Suprapubic skin (tissue), 4 donors: Measurements from ENCODE around the gene GUCY1A2. TPM values are rescaled to one million over a fixed set of nuclear protein-coding genes. Genes with fewer than 3 reads are reported as not detected.

Experiments used
- DNase-seq, 2 donors: peaks; one replicate each; pipeline ENCODE4 v3.0.0-alpha.2; 2019; ENCODE audit warnings: low spot score in 2 of 2
- H3K27ac ChIP-seq: fragments of 200-600 bp; sonication (generic); one replicate; pipeline ENCODE4 v1.5.1; 2019
- H3K27me3 ChIP-seq: fragments of 200-600 bp; sonication (generic); one replicate; pipeline ENCODE4 v1.5.1; 2019
- H3K36me3 ChIP-seq: fragments of 200-600 bp; sonication (generic); one replicate; pipeline ENCODE4 v1.5.1; 2019
- H3K4me1 ChIP-seq: fragments of 200-600 bp; sonication (generic); one replicate; pipeline ENCODE4 v1.5.1; 2019
- H3K4me3 ChIP-seq: fragments of 200-600 bp; sonication (generic); one replicate; pipeline ENCODE4 v1.5.1; 2019; ENCODE audit warnings: mild to moderate bottlenecking
- H3K9me3 ChIP-seq: fragments of 200-600 bp; sonication (generic); one replicate; pipeline ENCODE4 v1.5.1; 2019
- CTCF ChIP-seq, 2 donors: fragments of 200-600 bp in 1 of 2; fragments of 450-650 bp in 1 of 2; sonication (generic) in 1 of 2; IDR thresholded peaks; one replicate each; pipeline ENCODE4 v1.5.1; 2016 to 2019; ENCODE audit warnings: antibody characterized with exemption in 2 of 2, mild to moderate bottlenecking in 1 of 2, moderate library complexity in 1 of 2
- EP300 ChIP-seq: sonication (generic); formaldehyde crosslinking; IDR thresholded peaks from one replicate; pipeline ENCODE4 v1.6.1; 2017; ENCODE audit warnings: antibody characterized with exemption
- POLR2A ChIP-seq, 2 donors: fragments of 450-650 bp; IDR thresholded peaks; one replicate each; pipeline ENCODE4 v1.6.1; 2017; ENCODE audit warnings: antibody characterized with exemption in 2 of 2, mild to moderate bottlenecking in 2 of 2, moderate library complexity in 2 of 2
- POLR2AphosphoS5 ChIP-seq, 3 donors: sonication (generic); formaldehyde crosslinking; IDR thresholded peaks; one replicate each; pipeline ENCODE4 v1.6.1; 2017; ENCODE audit warnings: antibody characterized with exemption in 3 of 3
- WGBS: methylation state at CpG from one replicate; pipeline ENCODE4 v1.1.5; 2018; 5-methylcytosine and 5-hydroxymethylcytosine counted together
- total RNA-seq, 4 donors: library from RNA; depleted of rRNA; stranded (reverse); fragments of >200 nt; gene quantifications; one replicate each; pipeline ENCODE4 v1.1.0, GENCODE V29; 2016

The GUCY1A2 gene
- total RNA-seq, 4 donors from 2014 or later, result 0.49 to 2.7 (median 1.2) TPM

GRCh38 chr11:106959800-106960199, 58.5 kb downstream of the GUCY1A2 start:
- TF ChIP-seq CTCF (IDR thresholded peaks at IDR 0.05) (no peak), POLR2AphosphoS5 (IDR thresholded peaks at IDR 0.05) (no peak), EP300 (no peak), POLR2A (IDR thresholded peaks at IDR 0.05) (no peak)
- Histone ChIP-seq H3K9me3 (no peaks in the 10 kb centered on the region), H3K4me3 (no peak overlapping the region), H3K27me3 (no peaks in the 10 kb centered on the region), H3K27ac (no peak overlapping the region), H3K36me3 (no peaks in the 10 kb centered on the region), H3K4me1 (no peaks in the 10 kb centered on the region)
- DNase-seq, result no peak
- 83% methylated on average over 1 of the region's 1 CpG for WGBS

GRCh38 chr11:106959386-106959785, 58.9 kb downstream of the GUCY1A2 start:
- Histone ChIP-seq H3K36me3 (no peaks in the 10 kb centered on the region), H3K4me3 (no peak overlapping the region), H3K27me3 (no peaks in the 10 kb centered on the region), H3K27ac (no peak overlapping the region), H3K4me1 (no peaks in the 10 kb centered on the region), H3K9me3 (no peaks in the 10 kb centered on the region)
- TF ChIP-seq POLR2AphosphoS5 (IDR thresholded peaks at IDR 0.05), result no peak
- TF ChIP-seq EP300, result no peak
- no peak for TF ChIP-seq POLR2A (IDR thresholded peaks at IDR 0.05)
- no peak for TF ChIP-seq CTCF (IDR thresholded peaks at IDR 0.05)
- WGBS, result 86% methylated on average over 3 of the region's 3 CpGs
- no peak for DNase-seq

- TF ChIP-seq POLR2AphosphoS5 (IDR thresholded peaks at IDR 0.05), result no peak
- no peaks in the 10 kb centered on the region for H3K4me1 ChIP-seq
- H3K36me3 ChIP-seq, result no peaks in the 10 kb centered on the region
- no peak for DNase-seq
- no peak overlapping the region for H3K4me3 ChIP-seq
- WGBS, result 58% methylated on average over 7 of the region's 7 CpGs
- no peaks in the 10 kb centered on the region for H3K9me3 ChIP-seq
- H3K27ac ChIP-seq, result no peak overlapping the region
- no peaks in the 10 kb centered on the region for H3K27me3 ChIP-seq
Observed at GRCh38 chr11:106958517-106959248, 59.6 kb downstream of the GUCY1A2 start.

GRCh38 chr11:106957030-106957482, 61.2 kb downstream of the GUCY1A2 start:
- H3K4me3 ChIP-seq, result no peak overlapping the region
- H3K36me3 ChIP-seq, result no peaks in the 10 kb centered on the region
- no peaks in the 10 kb centered on the region for H3K4me1 ChIP-seq
- DNase-seq, result no peak
- H3K27me3 ChIP-seq, result no peaks in the 10 kb centered on the region
- H3K9me3 ChIP-seq, result no peaks in the 10 kb centered on the region
- TF ChIP-seq EP300 (no peak), POLR2AphosphoS5 (IDR thresholded peaks at IDR 0.05) (no peak), POLR2A (IDR thresholded peaks at IDR 0.05) (no peak)
- WGBS, result 92% methylated on average over 5 of the region's 5 CpGs
- no peak overlapping the region for H3K27ac ChIP-seq

GRCh38 chr11:106950067-106950491, 68.2 kb downstream of the GUCY1A2 start:
- Histone ChIP-seq H3K27ac (no peak overlapping the region), H3K36me3 (no peaks in the 10 kb centered on the region), H3K27me3 (no peaks in the 10 kb centered on the region), H3K4me1 (peaks cover 5% of the 10 kb centered on the region), H3K9me3 (no peaks in the 10 kb centered on the region), H3K4me3 (no peak overlapping the region)
- no peak for DNase-seq
- TF ChIP-seq POLR2AphosphoS5 (IDR thresholded peaks at IDR 0.05), result no peak
- TF ChIP-seq EP300, result no peak
- no peak for TF ChIP-seq CTCF (IDR thresholded peaks at IDR 0.05)
- TF ChIP-seq POLR2A (IDR thresholded peaks at IDR 0.05), result no peak

- H3K27me3 ChIP-seq, result no peaks in the 10 kb centered on the region
- no peak overlapping the region for H3K27ac ChIP-seq
- H3K4me3 ChIP-seq, result no peak overlapping the region
- H3K4me1 ChIP-seq, result no peaks in the 10 kb centered on the region
- DNase-seq, result no peak
- H3K9me3 ChIP-seq, result no peaks in the 10 kb centered on the region
- no peaks in the 10 kb centered on the region for H3K36me3 ChIP-seq
- WGBS, result 88% methylated on average over 3 of the region's 3 CpGs
- TF ChIP-seq CTCF (IDR thresholded peaks at IDR 0.05), result no peak
- no peak for TF ChIP-seq EP300
- no peak for TF ChIP-seq POLR2AphosphoS5 (IDR thresholded peaks at IDR 0.05)
- no peak for TF ChIP-seq POLR2A (IDR thresholded peaks at IDR 0.05)
Observed at GRCh38 chr11:106943089-106943488, 75.2 kb downstream of the GUCY1A2 start.
